ENCODE results near the gene RNF166. TPM values are rescaled to one million over a fixed set of nuclear protein-coding genes. Genes with fewer than 3 reads are reported as not detected.

Gene RNF166
- total RNA-seq, 3 donors from 2014 or later (not counting 1 experiment from before 2014, with no cell fraction given), result 459 to 712 (median 501) TPM

GRCh38 chr16:88722784-88723506, 16.7 kb upstream of the RNF166 start:
- no peak overlapping the region for H3K4me3 Mint-ChIP-seq
- 97% methylated on average over 39 of the region's 39 CpGs for WGBS (ENCODE audit: insufficient coverage)
- Histone ChIP-seq H3K36me3 (ENCODE audit: control insufficient read depth, insufficient read depth, low read length) (peaks cover 85% of the 10 kb centered on the region), H3K4me3 (ENCODE audit: low read length) (no peak overlapping the region), H3K4me1 (ENCODE audit: control insufficient read depth, insufficient read depth, low read length) (peaks cover 14% of the 10 kb centered on the region), H3K27ac (ENCODE audit: low read length) (no peak overlapping the region), H3K9me3 (ENCODE audit: control insufficient read depth, insufficient read depth, low read length) (no peaks in the 10 kb centered on the region), H3K27me3 (ENCODE audit: control insufficient read depth, insufficient read depth, low read length) (no peaks in the 10 kb centered on the region)
- no peak for ATAC-seq
- H3K4me1 Mint-ChIP-seq, result no peaks in the 10 kb centered on the region
- H3K36me3 Mint-ChIP-seq, result no peaks in the 10 kb centered on the region
- no peaks in the 10 kb centered on the region for H3K27me3 Mint-ChIP-seq (ENCODE audit: low read depth in 2 of 2)
- no peak for DNase-seq
- H3K9me3 Mint-ChIP-seq, result no peaks in the 10 kb centered on the region
- no peak overlapping the region for H3K27ac Mint-ChIP-seq
- intact Hi-C loops (cut with micrococcal nuclease), result no loop called here
- TF ChIP-seq CTCF (IDR thresholded peaks at IDR 0.05), result no peak

GRCh38 chr16:88721815-88722755, 15.9 kb upstream of the RNF166 start:
- Histone ChIP-seq H3K9me3 (ENCODE audit: control insufficient read depth, insufficient read depth, low read length) (no peaks in the 10 kb centered on the region), H3K36me3 (ENCODE audit: control insufficient read depth, insufficient read depth, low read length) (peaks cover 81% of the 10 kb centered on the region), H3K4me3 (ENCODE audit: low read length) (no peak overlapping the region), H3K4me1 (ENCODE audit: control insufficient read depth, insufficient read depth, low read length) (peaks cover 18% of the 10 kb centered on the region), H3K27me3 (ENCODE audit: control insufficient read depth, insufficient read depth, low read length) (no peaks in the 10 kb centered on the region), H3K27ac (ENCODE audit: low read length) (no peak overlapping the region)
- Mint-ChIP-seq H3K36me3 (no peaks in the 10 kb centered on the region), H3K9me3 (no peaks in the 10 kb centered on the region), H3K27me3 (ENCODE audit: low read depth in 2 of 2) (no peaks in the 10 kb centered on the region), H3K27ac (no peak overlapping the region), H3K4me1 (no peaks in the 10 kb centered on the region), H3K4me3 (no peak overlapping the region)
- 97% methylated on average over 61 of the region's 61 CpGs for WGBS (ENCODE audit: insufficient coverage)
- intact Hi-C loops (cut with micrococcal nuclease), result no loop called here
- DNase-seq (no peak), ATAC-seq (no peak)
- TF ChIP-seq CTCF (IDR thresholded peaks at IDR 0.05), result no peak

GRCh38 chr16:88721236-88721635, 15.0 kb upstream of the RNF166 start:
- no peaks in the 10 kb centered on the region for H3K36me3 Mint-ChIP-seq
- intact Hi-C loops (cut with micrococcal nuclease), result no loop called here
- H3K9me3 ChIP-seq (ENCODE audit: control insufficient read depth, insufficient read depth, low read length), result no peaks in the 10 kb centered on the region
- H3K4me1 Mint-ChIP-seq, result no peaks in the 10 kb centered on the region
- H3K27ac Mint-ChIP-seq, result no peak overlapping the region
- no peak overlapping the region for H3K4me3 Mint-ChIP-seq
- H3K27me3 ChIP-seq (ENCODE audit: control insufficient read depth, insufficient read depth, low read length), result no peaks in the 10 kb centered on the region
- no peak for ATAC-seq
- H3K27me3 Mint-ChIP-seq (ENCODE audit: low read depth in 2 of 2), result no peaks in the 10 kb centered on the region
- TF ChIP-seq CTCF (IDR thresholded peaks at IDR 0.05), result no peak
- H3K9me3 Mint-ChIP-seq, result no peaks in the 10 kb centered on the region
- H3K27ac ChIP-seq (ENCODE audit: low read length), result no peak overlapping the region
- H3K4me3 ChIP-seq (ENCODE audit: low read length), result no peak overlapping the region
- 97% methylated on average over 17 of the region's 17 CpGs for WGBS (ENCODE audit: insufficient coverage)
- peaks cover 83% of the 10 kb centered on the region for H3K36me3 ChIP-seq (ENCODE audit: control insufficient read depth, insufficient read depth, low read length)
- peaks cover 18% of the 10 kb centered on the region for H3K4me1 ChIP-seq (ENCODE audit: control insufficient read depth, insufficient read depth, low read length)
- DNase-seq, result no peak
